ENCODE data around the gene MAMLD1. TPM values are rescaled to one million over a fixed set of nuclear protein-coding genes. Genes with fewer than 3 reads are reported as not detected.

The MAMLD1 gene
- total and polyA plus RNA-seq, 5 donors from 2014 or later = 0.14 to 1.7 (median 0.45) TPM

GRCh38 chrX:150375243-150375770 lies 12.2 kb downstream of the MAMLD1 start:
- Mint-ChIP-seq H3K36me3 (no peaks in the 10 kb centered on the region), H3K4me3 (no peak overlapping the region), H3K9me3 (peaks cover 0 to 1% (median 0%) of the 10 kb centered on the region in 7 donors), H3K4me1 (no peaks in the 10 kb centered on the region), H3K27me3 (peaks cover 11% of the 10 kb centered on the region), H3K27ac (no peak overlapping the region)
- H3K4me1 ChIP-seq (ENCODE audit: control insufficient read depth, insufficient read depth, low read length, poor library complexity, severe bottlenecking) = no peaks in the 10 kb centered on the region
- H3K4me3 ChIP-seq (ENCODE audit: low read depth, low read length) = no peak overlapping the region
- DNase-seq (no peak), ATAC-seq (ENCODE audit: low read depth in 2 of 2) (no peak)
- no peaks in the 10 kb centered on the region for H3K27me3 ChIP-seq (ENCODE audit: control insufficient read depth, insufficient read depth, low read length)
- no peak overlapping the region for H3K27ac ChIP-seq (ENCODE audit: insufficient read depth, low read length, poor library complexity, severe bottlenecking)
- no peaks in the 10 kb centered on the region for H3K36me3 ChIP-seq (ENCODE audit: control insufficient read depth, insufficient read depth, low read length)
- no peaks in the 10 kb centered on the region for H3K9me3 ChIP-seq (ENCODE audit: control insufficient read depth in 2 of 2, low read length in 2 of 2)

GRCh38 chrX:150377005-150377404 lies 13.9 kb downstream of the MAMLD1 start:
- Mint-ChIP-seq H3K27ac (no peak overlapping the region), H3K27me3 (peaks cover 5% of the 10 kb centered on the region), H3K9me3 (peaks cover 0 to 1% (median 0%) of the 10 kb centered on the region in 7 donors), H3K36me3 (no peaks in the 10 kb centered on the region), H3K4me1 (no peaks in the 10 kb centered on the region), H3K4me3 (no peak overlapping the region)
- Histone ChIP-seq H3K4me3 (ENCODE audit: low read depth, low read length) (no peak overlapping the region), H3K4me1 (ENCODE audit: control insufficient read depth, insufficient read depth, low read length, poor library complexity, severe bottlenecking) (no peaks in the 10 kb centered on the region), H3K27me3 (ENCODE audit: control insufficient read depth, insufficient read depth, low read length) (peaks cover 2% of the 10 kb centered on the region), H3K9me3 (ENCODE audit: control insufficient read depth in 2 of 2, low read length in 2 of 2) (no peaks in the 10 kb centered on the region), H3K36me3 (ENCODE audit: control insufficient read depth, insufficient read depth, low read length) (no peaks in the 10 kb centered on the region), H3K27ac (ENCODE audit: insufficient read depth, low read length, poor library complexity, severe bottlenecking) (no peak overlapping the region)
- ATAC-seq (ENCODE audit: low read depth in 2 of 2) (no peak), DNase-seq (no peak)

GRCh38 chrX:150405006-150405405 lies 41.9 kb downstream of the MAMLD1 start:
- peaks cover 4% of the 10 kb centered on the region for H3K4me1 ChIP-seq (ENCODE audit: control insufficient read depth, insufficient read depth, low read length, poor library complexity, severe bottlenecking)
- DNase-seq = no peak
- no peaks in the 10 kb centered on the region for H3K9me3 ChIP-seq (ENCODE audit: control insufficient read depth in 2 of 2, low read length in 2 of 2)
- no peak overlapping the region for H3K4me3 ChIP-seq (ENCODE audit: low read depth, low read length)
- Mint-ChIP-seq H3K36me3 (no peaks in the 10 kb centered on the region), H3K27me3 (no peaks in the 10 kb centered on the region), H3K9me3 (peaks cover 0 to 3% (median 0%) of the 10 kb centered on the region in 7 donors), H3K4me3 (no peak overlapping the region), H3K4me1 (peaks cover 0 to 8% (median 6%) of the 10 kb centered on the region in 4 donors), H3K27ac (no peak overlapping the region)
- no peaks in the 10 kb centered on the region for H3K27me3 ChIP-seq (ENCODE audit: control insufficient read depth, insufficient read depth, low read length)
- H3K36me3 ChIP-seq (ENCODE audit: control insufficient read depth, insufficient read depth, low read length) = no peaks in the 10 kb centered on the region
- ATAC-seq (ENCODE audit: low read depth in 2 of 2) = no peak
- H3K27ac ChIP-seq (ENCODE audit: insufficient read depth, low read length, poor library complexity, severe bottlenecking) = no peak overlapping the region

- Mint-ChIP-seq H3K27ac (no peak overlapping the region), H3K9me3 (peaks cover 0 to 2% (median 0%) of the 10 kb centered on the region in 7 donors), H3K4me1 (peaks cover 5 to 14% (median 11%) of the 10 kb centered on the region in 4 donors), H3K4me3 (no peak overlapping the region), H3K27me3 (peaks cover 5% of the 10 kb centered on the region), H3K36me3 (no peaks in the 10 kb centered on the region)
- Histone ChIP-seq H3K4me1 (ENCODE audit: control insufficient read depth, insufficient read depth, low read length, poor library complexity, severe bottlenecking) (peaks cover 8% of the 10 kb centered on the region), H3K9me3 (ENCODE audit: control insufficient read depth in 2 of 2, low read length in 2 of 2) (no peaks in the 10 kb centered on the region), H3K27me3 (ENCODE audit: control insufficient read depth, insufficient read depth, low read length) (no peaks in the 10 kb centered on the region), H3K4me3 (ENCODE audit: low read depth, low read length) (no peak overlapping the region), H3K36me3 (ENCODE audit: control insufficient read depth, insufficient read depth, low read length) (no peaks in the 10 kb centered on the region), H3K27ac (ENCODE audit: insufficient read depth, low read length, poor library complexity, severe bottlenecking) (no peak overlapping the region)
- no peak for ATAC-seq (ENCODE audit: low read depth in 2 of 2)
- no peak for DNase-seq
Observed at GRCh38 chrX:150405576-150405975, 42.5 kb downstream of the MAMLD1 start.

- peaks cover 8 to 24% (median 14%) of the 10 kb centered on the region in 4 donors for H3K4me1 Mint-ChIP-seq
- no peak for ATAC-seq (ENCODE audit: low read depth in 2 of 2)
- H3K27ac ChIP-seq (ENCODE audit: insufficient read depth, low read length, poor library complexity, severe bottlenecking) = no peak overlapping the region
- H3K9me3 Mint-ChIP-seq = peaks cover 0 to 2% (median 0%) of the 10 kb centered on the region in 7 donors
- H3K27me3 Mint-ChIP-seq = peaks cover 8% of the 10 kb centered on the region
- no peaks in the 10 kb centered on the region for H3K36me3 Mint-ChIP-seq
- no peak overlapping the region for H3K27ac Mint-ChIP-seq
- no peaks in the 10 kb centered on the region for H3K27me3 ChIP-seq (ENCODE audit: control insufficient read depth, insufficient read depth, low read length)
- no peaks in the 10 kb centered on the region for H3K9me3 ChIP-seq (ENCODE audit: control insufficient read depth in 2 of 2, low read length in 2 of 2)
- H3K36me3 ChIP-seq (ENCODE audit: control insufficient read depth, insufficient read depth, low read length) = no peaks in the 10 kb centered on the region
- H3K4me3 Mint-ChIP-seq = no peak overlapping the region
- no peak overlapping the region for H3K4me3 ChIP-seq (ENCODE audit: low read depth, low read length)
- no peak for DNase-seq
- H3K4me1 ChIP-seq (ENCODE audit: control insufficient read depth, insufficient read depth, low read length, poor library complexity, severe bottlenecking) = peaks cover 16% of the 10 kb centered on the region
Observed at GRCh38 chrX:150406596-150406995, 43.5 kb downstream of the MAMLD1 start.

- Histone ChIP-seq H3K27me3 (ENCODE audit: control insufficient read depth, insufficient read depth, low read length) (no peaks in the 10 kb centered on the region), H3K4me3 (ENCODE audit: low read depth, low read length) (no peak overlapping the region), H3K27ac (ENCODE audit: insufficient read depth, low read length, poor library complexity, severe bottlenecking) (no peak overlapping the region), H3K9me3 (ENCODE audit: control insufficient read depth in 2 of 2, low read length in 2 of 2) (no peaks in the 10 kb centered on the region), H3K4me1 (ENCODE audit: control insufficient read depth, insufficient read depth, low read length, poor library complexity, severe bottlenecking) (peaks cover 16% of the 10 kb centered on the region), H3K36me3 (ENCODE audit: control insufficient read depth, insufficient read depth, low read length) (no peaks in the 10 kb centered on the region)
- Mint-ChIP-seq H3K9me3 (peaks cover 0 to 2% (median 0%) of the 10 kb centered on the region in 7 donors), H3K36me3 (no peaks in the 10 kb centered on the region), H3K4me1 (peaks cover 10 to 24% (median 14%) of the 10 kb centered on the region in 4 donors), H3K27me3 (peaks cover 8% of the 10 kb centered on the region), H3K27ac (no peak overlapping the region), H3K4me3 (no peak overlapping the region)
- DNase-seq = no peak
- ATAC-seq (ENCODE audit: low read depth in 2 of 2) = no peak
Observed at GRCh38 chrX:150408007-150408406, 44.9 kb downstream of the MAMLD1 start.

- Histone ChIP-seq H3K36me3 (ENCODE audit: control insufficient read depth, insufficient read depth, low read length) (no peaks in the 10 kb centered on the region), H3K4me3 (ENCODE audit: low read depth, low read length) (no peak overlapping the region), H3K9me3 (ENCODE audit: control insufficient read depth in 2 of 2, low read length in 2 of 2) (no peaks in the 10 kb centered on the region), H3K4me1 (ENCODE audit: control insufficient read depth, insufficient read depth, low read length, poor library complexity, severe bottlenecking) (peaks cover 16% of the 10 kb centered on the region), H3K27ac (ENCODE audit: insufficient read depth, low read length, poor library complexity, severe bottlenecking) (no peak overlapping the region), H3K27me3 (ENCODE audit: control insufficient read depth, insufficient read depth, low read length) (no peaks in the 10 kb centered on the region)
- Mint-ChIP-seq H3K36me3 (no peaks in the 10 kb centered on the region), H3K9me3 (peaks cover 0 to 2% (median 0%) of the 10 kb centered on the region in 7 donors), H3K4me1 (peaks cover 10 to 22% (median 14%) of the 10 kb centered on the region in 4 donors), H3K27me3 (peaks cover 8% of the 10 kb centered on the region), H3K4me3 (no peak overlapping the region), H3K27ac (no peak overlapping the region)
- ATAC-seq (ENCODE audit: low read depth in 2 of 2) (no peak), DNase-seq (no peak)
Observed at GRCh38 chrX:150408561-150408960, 45.4 kb downstream of the MAMLD1 start.

- H3K4me3 ChIP-seq (ENCODE audit: low read depth, low read length) = no peak overlapping the region
- Mint-ChIP-seq H3K36me3 (no peaks in the 10 kb centered on the region), H3K4me3 (no peak overlapping the region), H3K9me3 (peaks cover 0 to 2% (median 0%) of the 10 kb centered on the region in 7 donors), H3K4me1 (peaks cover 10 to 21% (median 14%) of the 10 kb centered on the region in 4 donors), H3K27ac (no peak overlapping the region), H3K27me3 (peaks cover 12% of the 10 kb centered on the region)
- H3K36me3 ChIP-seq (ENCODE audit: control insufficient read depth, insufficient read depth, low read length) = no peaks in the 10 kb centered on the region
- H3K9me3 ChIP-seq (ENCODE audit: control insufficient read depth in 2 of 2, low read length in 2 of 2) = no peaks in the 10 kb centered on the region
- ATAC-seq (ENCODE audit: low read depth in 2 of 2) (no peak), DNase-seq (no peak)
- H3K4me1 ChIP-seq (ENCODE audit: control insufficient read depth, insufficient read depth, low read length, poor library complexity, severe bottlenecking) = peaks cover 16% of the 10 kb centered on the region
- H3K27me3 ChIP-seq (ENCODE audit: control insufficient read depth, insufficient read depth, low read length) = peaks cover 2% of the 10 kb centered on the region
- H3K27ac ChIP-seq (ENCODE audit: insufficient read depth, low read length, poor library complexity, severe bottlenecking) = no peak overlapping the region
Observed at GRCh38 chrX:150409486-150409885, 46.4 kb downstream of the MAMLD1 start.
